Measurements from ENCODE around the gene PLGRKT.
"Not testable (repeated sequence)": the region's sequence is repeated elsewhere in the genome, so short reads cannot be mapped to it uniquely, and the experiment has no call there.

Gene PLGRKT

GRCh38 chr9:5421163-5421562 lies 16.6 kb downstream of the PLGRKT start:
- DNase-seq (ENCODE audit: low read depth, low spot score) = no peak
- no peak overlapping the region for H3K4me3 ChIP-seq (ENCODE audit: low read depth, low read length)
- in situ Hi-C loops (cut with HindIII; ENCODE audit: low sequenced_read_pairs) = no loop called here
- no peak for TF ChIP-seq CTCF (IDR thresholded peaks at IDR 0.05; ENCODE audit: low read depth, low read length)

- no peak for DNase-seq (ENCODE audit: low read depth, low spot score)
- TF ChIP-seq CTCF (IDR thresholded peaks at IDR 0.05; ENCODE audit: low read depth, low read length) = no peak
- in situ Hi-C loops (cut with HindIII; ENCODE audit: low sequenced_read_pairs) = no loop called here
- H3K4me3 ChIP-seq (ENCODE audit: low read depth, low read length) = no peak overlapping the region
Measured at GRCh38 chr9:5419987-5420386, 17.7 kb downstream of the PLGRKT start.

GRCh38 chr9:5418481-5418880 lies 19.2 kb downstream of the PLGRKT start:
- in situ Hi-C loops (cut with HindIII; ENCODE audit: low sequenced_read_pairs) = no loop called here
- TF ChIP-seq CTCF (IDR thresholded peaks at IDR 0.05; ENCODE audit: low read depth, low read length) = no peak
- H3K4me3 ChIP-seq (ENCODE audit: low read depth, low read length) = no peak overlapping the region
- no peak for DNase-seq (ENCODE audit: low read depth, low spot score)

- DNase-seq (ENCODE audit: low read depth, low spot score) = no peak
- no peak for TF ChIP-seq CTCF (IDR thresholded peaks at IDR 0.05; ENCODE audit: low read depth, low read length)
- in situ Hi-C loops (cut with HindIII; ENCODE audit: low sequenced_read_pairs) = no loop called here
- no peak overlapping the region for H3K4me3 ChIP-seq (ENCODE audit: low read depth, low read length)
Measured at GRCh38 chr9:5416953-5417352, 20.8 kb downstream of the PLGRKT start.

- no peak for TF ChIP-seq CTCF (IDR thresholded peaks at IDR 0.05; ENCODE audit: low read depth, low read length)
- no peak overlapping the region for H3K4me3 ChIP-seq (ENCODE audit: low read depth, low read length)
- in situ Hi-C loops (cut with HindIII; ENCODE audit: low sequenced_read_pairs) = no loop called here
- DNase-seq (ENCODE audit: low read depth, low spot score) = no peak
Measured at GRCh38 chr9:5408596-5408995, 29.1 kb downstream of the PLGRKT start.

GRCh38 chr9:5402217-5402616 lies 35.5 kb downstream of the PLGRKT start:
- TF ChIP-seq CTCF (IDR thresholded peaks at IDR 0.05; ENCODE audit: low read depth, low read length) = no peak
- in situ Hi-C loops (cut with HindIII; ENCODE audit: low sequenced_read_pairs) = no loop called here
- DNase-seq (ENCODE audit: low read depth, low spot score) = no peak
- no peak overlapping the region for H3K4me3 ChIP-seq (ENCODE audit: low read depth, low read length)

- H3K4me3 ChIP-seq (ENCODE audit: low read depth, low read length); in situ Hi-C loops (cut with HindIII; ENCODE audit: low sequenced_read_pairs); DNase-seq (ENCODE audit: low read depth, low spot score): not testable (repeated sequence)
Measured at GRCh38 chr9:5397547-5397946, 40.2 kb downstream of the PLGRKT start.

Measured in astrocyte of the spinal cord (primary cell).